ELR (cell line): Measurements from ENCODE around the gene MED29.

Experiments used
- DNase-seq: peaks from one replicate; pipeline ENCODE4 v3.0.0-alpha.2; 2015; ENCODE audit warnings: low read depth

MED29 gene

GRCh38 chr19:39398297-39398864 is 7.2 kb downstream of the MED29 start:
- DNase-seq, result peak; percentile 90

- no peak for DNase-seq
These were observed 8.5 kb downstream of the MED29 start for GRCh38 chr19:39399668-39400050.

DNA sequence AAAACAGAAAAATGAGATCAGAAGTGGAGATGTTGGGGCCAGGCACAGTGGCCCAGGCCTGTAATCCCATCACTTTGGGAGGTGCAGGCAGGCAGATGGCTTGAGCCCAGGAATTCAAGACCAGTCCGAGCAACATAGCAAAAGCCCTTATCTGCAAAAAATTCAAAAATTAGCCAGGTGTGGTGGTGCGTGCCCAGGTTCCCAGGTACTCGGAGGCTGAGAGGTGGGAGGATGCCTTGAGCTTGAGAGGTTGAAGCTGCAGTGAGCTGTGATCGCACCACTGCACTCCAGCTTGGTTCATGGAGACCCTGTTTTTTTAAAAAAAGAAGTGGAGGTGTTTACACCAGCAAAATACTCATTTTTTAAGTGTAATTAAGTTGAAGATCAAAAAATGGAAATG is 8.9 kb downstream of the MED29 start:
- DNase-seq, result no peak

GRCh38 chr19:39401070-39401548 is 9.9 kb downstream of the MED29 start:
- no peak for DNase-seq

DNA sequence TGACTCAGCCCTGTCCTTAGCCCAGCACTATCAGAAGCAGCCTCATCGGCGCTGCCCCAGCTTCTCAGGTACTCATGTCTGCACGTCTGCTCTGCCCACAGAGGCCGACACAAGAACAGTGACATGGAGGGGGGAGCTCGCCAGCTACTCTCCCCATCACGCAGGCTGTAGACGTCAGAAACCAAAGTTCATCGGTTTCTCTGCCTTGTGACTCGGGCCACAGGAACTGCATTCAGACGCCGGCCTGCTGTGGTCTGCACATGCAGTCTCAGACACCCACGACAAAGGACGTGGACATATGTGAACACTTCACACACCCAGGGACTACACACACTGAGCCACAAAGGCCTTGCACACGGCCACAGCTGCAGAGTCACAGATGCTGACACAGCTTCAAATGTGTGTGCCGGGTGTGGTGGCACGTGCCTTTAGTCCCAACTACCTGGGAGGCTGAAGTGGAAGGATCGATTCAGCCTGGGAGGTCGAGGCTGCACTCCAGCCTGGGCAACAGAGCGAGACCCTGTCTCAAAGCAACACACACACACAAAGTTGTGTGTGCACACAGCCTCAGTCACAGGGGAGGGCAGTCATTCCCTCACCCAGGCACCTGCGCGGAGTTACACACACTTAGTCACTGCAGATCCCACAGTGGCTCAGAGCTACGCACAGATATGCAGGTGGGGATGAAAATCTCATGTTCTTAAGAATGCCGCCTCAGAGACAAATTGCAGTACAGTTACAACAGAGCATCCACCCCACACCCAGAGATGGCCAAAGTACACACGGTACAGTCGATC is 10.6 kb downstream of the MED29 start:
- peak; percentile 73 for DNase-seq

DNA sequence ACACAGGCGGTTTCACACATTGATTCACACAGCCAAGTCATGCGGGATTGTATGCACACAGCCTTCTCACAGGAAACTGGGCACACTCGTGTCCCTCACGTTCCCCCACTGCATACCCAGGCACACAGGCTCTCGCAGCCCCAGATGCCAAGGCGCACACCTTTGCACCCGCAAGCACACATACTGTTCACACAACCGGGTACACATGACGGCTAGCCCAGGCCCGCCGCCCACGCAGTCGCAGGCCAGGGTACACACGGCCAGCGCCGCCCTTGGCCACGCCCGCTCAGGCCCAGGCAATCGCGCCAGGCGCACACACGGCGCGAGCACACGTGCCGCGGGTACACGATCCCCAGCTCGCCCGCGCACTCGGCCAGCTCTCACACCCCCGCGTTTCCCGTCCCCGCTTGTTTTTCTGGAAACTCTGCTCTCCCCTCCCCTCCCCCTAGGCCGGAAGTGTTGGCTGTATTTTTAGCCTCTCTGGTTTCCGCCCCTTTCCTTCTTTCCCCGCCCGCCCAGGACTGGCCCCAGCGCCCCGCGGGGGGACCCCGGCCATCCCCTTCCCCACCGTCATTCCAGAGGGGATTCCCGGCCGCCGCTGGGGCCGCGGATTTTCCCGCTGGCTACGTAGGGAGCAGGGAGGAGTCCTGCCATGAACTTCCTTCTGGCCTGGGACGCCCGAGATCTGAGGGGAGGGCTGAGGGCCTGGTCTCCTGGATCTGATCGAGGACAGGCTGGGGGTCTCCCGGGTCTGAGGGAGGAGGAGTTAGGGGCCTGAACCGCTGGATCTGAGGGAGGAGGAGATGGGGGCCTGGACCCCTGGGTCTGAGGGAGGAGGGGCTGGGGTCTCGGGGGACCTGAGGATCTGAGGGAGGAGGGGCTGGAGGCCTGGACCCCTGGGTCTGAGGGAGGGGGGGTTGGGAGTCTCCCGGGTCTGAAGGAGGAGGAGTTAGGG is 11.4 kb downstream of the MED29 start:
- DNase-seq, result peak; percentile 86

- DNase-seq, result peak; percentile 97
These were observed 12.4 kb downstream of the MED29 start for GRCh38 chr19:39403331-39404312.

- no peak for DNase-seq
These were observed 14.2 kb downstream of the MED29 start for GRCh38 chr19:39405261-39405957.

GRCh38 chr19:39405958-39406655 is 14.9 kb downstream of the MED29 start:
- no peak for DNase-seq

DNA sequence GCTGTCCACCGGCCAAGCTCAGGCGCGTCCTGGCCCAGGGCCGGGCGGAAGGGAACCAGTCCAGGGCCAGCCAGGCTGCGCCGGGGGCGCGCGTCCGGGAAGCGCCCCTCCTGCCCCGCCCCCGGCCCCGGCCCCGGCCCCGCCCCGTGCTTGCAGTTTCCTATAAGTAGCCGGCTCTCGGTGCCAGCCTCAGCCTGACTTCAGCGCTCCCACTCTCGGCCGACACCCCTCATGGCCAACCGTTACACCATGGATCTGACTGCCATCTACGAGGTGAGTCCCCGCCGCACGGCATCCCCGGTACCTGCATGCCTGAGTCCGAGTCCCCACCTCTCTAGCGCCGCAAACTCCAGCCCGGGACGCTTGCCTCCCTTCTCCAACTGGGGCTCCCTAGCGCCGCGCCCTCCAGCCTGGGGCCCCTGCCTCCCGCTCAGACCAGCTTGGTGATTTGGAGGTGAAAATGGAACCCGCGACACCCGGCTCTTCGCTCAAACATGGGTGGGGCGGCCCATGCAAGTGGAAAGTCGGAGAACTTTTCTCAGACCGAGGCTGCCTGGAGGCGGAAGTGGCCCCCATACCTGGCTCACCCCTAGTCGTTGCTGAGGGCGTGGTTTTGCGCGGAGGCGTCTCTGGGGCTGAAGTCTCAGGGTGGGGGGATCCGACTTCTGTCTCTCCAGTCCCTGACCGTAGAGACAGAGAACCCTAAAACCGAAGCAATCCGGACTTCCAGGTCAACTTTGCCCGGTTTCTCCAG is 15.7 kb downstream of the MED29 start, which contains the start of gene ZFP36:
ZFP36 (plus strand) TSS at position 192 of the 754 bp plus-strand sequence; CDS start at position 250, 58 bp downstream.
- peak; percentile 81 for DNase-seq

DNA sequence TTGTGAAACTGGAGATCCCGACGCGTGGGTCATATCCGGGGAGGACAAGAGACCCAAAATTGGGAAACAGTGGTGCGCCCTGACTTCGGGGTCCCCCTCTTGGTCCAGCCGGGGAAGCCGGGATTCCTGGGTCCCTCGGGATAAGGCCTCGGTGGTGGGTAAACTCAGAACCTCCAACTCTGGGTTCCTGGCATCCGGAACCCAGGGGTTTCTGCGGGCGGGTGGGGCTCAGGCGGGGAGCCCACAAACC is 16.2 kb downstream of the MED29 start:
- no peak for DNase-seq

- peak; percentile 33 for DNase-seq
These were observed 16.6 kb downstream of the MED29 start for GRCh38 chr19:39407660-39408391.

DNA sequence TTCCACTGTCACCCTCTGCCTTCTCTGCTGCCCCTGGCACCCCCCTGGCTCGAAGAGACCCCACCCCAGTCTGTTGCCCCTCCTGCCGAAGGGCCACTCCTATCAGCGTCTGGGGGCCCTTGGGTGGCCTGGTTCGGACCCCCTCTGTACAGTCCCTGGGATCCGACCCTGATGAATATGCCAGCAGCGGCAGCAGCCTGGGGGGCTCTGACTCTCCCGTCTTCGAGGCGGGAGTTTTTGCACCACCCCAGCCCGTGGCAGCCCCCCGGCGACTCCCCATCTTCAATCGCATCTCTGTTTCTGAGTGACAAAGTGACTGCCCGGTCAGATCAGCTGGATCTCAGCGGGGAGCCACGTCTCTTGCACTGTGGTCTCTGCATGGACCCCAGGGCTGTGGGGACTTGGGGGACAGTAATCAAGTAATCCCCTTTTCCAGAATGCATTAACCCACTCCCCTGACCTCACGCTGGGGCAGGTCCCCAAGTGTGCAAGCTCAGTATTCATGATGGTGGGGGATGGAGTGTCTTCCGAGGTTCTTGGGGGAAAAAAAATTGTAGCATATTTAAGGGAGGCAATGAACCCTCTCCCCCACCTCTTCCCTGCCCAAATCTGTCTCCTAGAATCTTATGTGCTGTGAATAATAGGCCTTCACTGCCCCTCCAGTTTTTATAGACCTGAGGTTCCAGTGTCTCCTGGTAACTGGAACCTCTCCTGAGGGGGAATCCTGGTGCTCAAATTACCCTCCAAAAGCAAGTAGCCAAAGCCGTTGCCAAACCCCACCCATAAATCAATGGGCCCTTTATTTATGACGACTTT is 17.4 kb downstream of the MED29 start:
- DNase-seq, result peak; percentile 36

- peak; percentile 66 for DNase-seq
These were observed 18.2 kb downstream of the MED29 start for GRCh38 chr19:39409208-39410016.

DNA sequence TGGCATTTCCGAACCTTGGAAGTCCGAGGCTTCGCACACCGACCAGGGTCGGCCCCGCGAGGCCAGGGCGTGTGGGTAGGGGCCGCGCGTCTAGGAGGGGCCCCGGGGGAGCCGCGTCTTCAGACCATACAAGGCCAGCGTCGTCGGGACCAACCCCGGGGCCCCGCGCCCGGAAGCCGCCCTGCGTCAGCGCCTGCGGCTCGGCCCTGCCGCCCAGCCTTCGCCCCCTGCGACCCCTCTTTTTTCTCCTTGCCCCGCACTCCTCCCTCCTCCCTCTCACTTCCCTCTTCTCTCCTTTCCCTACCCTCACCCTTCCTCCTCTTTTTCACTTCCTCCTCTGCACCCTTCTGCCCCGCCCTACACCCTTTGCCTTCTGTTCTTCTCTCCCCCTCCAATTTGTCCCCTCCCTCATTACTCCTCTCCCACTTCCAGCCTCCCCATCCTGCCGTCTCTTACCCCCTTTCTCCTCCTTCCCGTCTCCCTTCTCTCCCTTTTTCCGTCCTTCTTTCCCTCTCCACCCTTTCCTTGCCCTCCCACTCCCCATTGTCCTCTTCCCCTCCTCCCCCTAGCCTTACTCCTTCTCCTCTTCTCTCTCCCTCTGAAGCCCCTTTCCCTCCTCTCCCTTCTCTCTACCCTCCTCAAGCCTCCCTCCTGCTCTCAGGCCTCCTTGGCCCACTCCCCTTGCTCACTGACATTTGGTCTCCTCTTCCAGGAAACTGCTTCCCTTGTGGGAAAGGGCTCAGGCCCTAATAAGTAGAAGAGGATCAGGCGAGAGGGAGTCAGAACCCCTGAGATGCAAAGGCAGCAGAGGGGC is 19.0 kb downstream of the MED29 start:
- DNase-seq, result peak; percentile 44

- DNase-seq, result no peak
These were observed 19.6 kb downstream of the MED29 start for GRCh38 chr19:39410831-39411080.
